SKM-1 (cell line): Measurements from ENCODE around the gene TIMM44.

Source experiments
- DNase-seq: peaks from one replicate; lab custom pipeline; 2025; ENCODE audit not compliant: unreplicated experiment; lab: John Stamatoyannopoulos, UW

The TIMM44 gene

GRCh38 chr19:7877249-7877836 is 66.1 kb downstream of the TIMM44 start:
- no peak for DNase-seq
